Right lobe of liver (tissue), 4 donors: ENCODE measurements around the gene PRRG4.

Experiments used
- POLR2A ChIP-seq: fragments of 450-650 bp; IDR thresholded peaks from one replicate; pipeline ENCODE4 v1.6.1; 2017; ENCODE audit warnings: antibody characterized with exemption, mild to moderate bottlenecking
- TF ChIP-seq, protein P1 (sequence below), 4 donors: fragments of 200-600 bp in 3 of 4; fragments of 450-650 bp in 1 of 4; IDR thresholded peaks; one replicate each; pipeline versions ENCODE4 v1.5.1 to v1.8.0; 2016 to 2022; ENCODE audit warnings: antibody characterized with exemption in 4 of 4, mild to moderate bottlenecking in 2 of 4
- donor health status: DM: no; HTN: no; CAD: no.
- donor health status: DM: no; HTN: no; CAD: no.
- donor health status: DM: no; HTN: yes; CAD: no.

GRCh38 chr11:32821917-32822560 lies 7.7 kb upstream of the PRRG4 start:
- TF ChIP-seq, protein P1, sequence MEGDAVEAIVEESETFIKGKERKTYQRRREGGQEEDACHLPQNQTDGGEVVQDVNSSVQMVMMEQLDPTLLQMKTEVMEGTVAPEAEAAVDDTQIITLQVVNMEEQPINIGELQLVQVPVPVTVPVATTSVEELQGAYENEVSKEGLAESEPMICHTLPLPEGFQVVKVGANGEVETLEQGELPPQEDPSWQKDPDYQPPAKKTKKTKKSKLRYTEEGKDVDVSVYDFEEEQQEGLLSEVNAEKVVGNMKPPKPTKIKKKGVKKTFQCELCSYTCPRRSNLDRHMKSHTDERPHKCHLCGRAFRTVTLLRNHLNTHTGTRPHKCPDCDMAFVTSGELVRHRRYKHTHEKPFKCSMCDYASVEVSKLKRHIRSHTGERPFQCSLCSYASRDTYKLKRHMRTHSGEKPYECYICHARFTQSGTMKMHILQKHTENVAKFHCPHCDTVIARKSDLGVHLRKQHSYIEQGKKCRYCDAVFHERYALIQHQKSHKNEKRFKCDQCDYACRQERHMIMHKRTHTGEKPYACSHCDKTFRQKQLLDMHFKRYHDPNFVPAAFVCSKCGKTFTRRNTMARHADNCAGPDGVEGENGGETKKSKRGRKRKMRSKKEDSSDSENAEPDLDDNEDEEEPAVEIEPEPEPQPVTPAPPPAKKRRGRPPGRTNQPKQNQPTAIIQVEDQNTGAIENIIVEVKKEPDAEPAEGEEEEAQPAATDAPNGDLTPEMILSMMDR (IDR thresholded peaks at IDR 0.05), result no peak
- no peak for TF ChIP-seq POLR2A
